Forelimb muscle (tissue), 1 donor: Measurements from ENCODE around the gene NSMF. TPM values are rescaled to one million over a fixed set of nuclear protein-coding genes. Genes with fewer than 3 reads are reported as not detected.
"Not testable (repeated sequence)": the region's sequence is repeated elsewhere in the genome, so short reads cannot be mapped to it uniquely, and the experiment has no call there.

Experiments used
- DNase-seq: peaks from one replicate; pipeline ENCODE4 v3.0.0-alpha.2; 2013; ENCODE audit warnings: low read depth
- polyA plus RNA-seq: library from polyadenylated mRNA; unstranded; fragments of 120-200 nt; gene quantifications from one replicate; pipeline ENCODE4 v1.2.1, GENCODE V29; 2013; ENCODE audit not compliant: insufficient read length

NSMF gene
- polyA plus RNA-seq, 1 donor, result 16.9 TPM

- DNase-seq, result no peak
Observed at GRCh38 chr9:137459601-137460362, 648 bp upstream of the NSMF start.

GRCh38 chr9:137458194-137459151 lies 661 bp downstream of the NSMF start:
- DNase-seq, result no peak

- no peak for DNase-seq
Observed at GRCh38 chr9:137457406-137458193, 1.5 kb downstream of the NSMF start.

GRCh38 chr9:137456864-137457405 lies 2.2 kb downstream of the NSMF start:
- DNase-seq, result no peak

- no peak for DNase-seq
Observed at GRCh38 chr9:137456061-137456863, 2.9 kb downstream of the NSMF start.

- DNase-seq, result no peak
Observed at GRCh38 chr9:137455359-137455991, 3.7 kb downstream of the NSMF start.

- no peak for DNase-seq
Observed at GRCh38 chr9:137454597-137455358, 4.4 kb downstream of the NSMF start.

GRCh38 chr9:137454145-137454596 lies 5.0 kb downstream of the NSMF start:
- DNase-seq, result no peak

GRCh38 chr9:137453643-137454081 lies 5.5 kb downstream of the NSMF start:
- DNase-seq, result peak; percentile 24

GRCh38 chr9:137452761-137453642 lies 6.1 kb downstream of the NSMF start:
- no peak for DNase-seq

GRCh38 chr9:137452006-137452760 lies 7.0 kb downstream of the NSMF start:
- no peak for DNase-seq

- DNase-seq, result not testable (repeated sequence)
Observed at GRCh38 chr9:137451264-137452005, 7.7 kb downstream of the NSMF start.

GRCh38 chr9:137450539-137451222 lies 8.5 kb downstream of the NSMF start:
- DNase-seq, result not testable (repeated sequence)

- no peak for DNase-seq
Observed at GRCh38 chr9:137449931-137450538, 9.1 kb downstream of the NSMF start.

- DNase-seq, result no peak
Observed at GRCh38 chr9:137449081-137449844, 9.9 kb downstream of the NSMF start.
